HG03045 (cell line): ENCODE measurements around the gene CTDSPL.

ENCODE experiments used
- ATAC-seq: cut with Tn5 transposase; IDR thresholded peaks from one replicate; pipeline ENCODE4 v1.9.1; 2021; ENCODE audit warnings: mild to moderate bottlenecking, moderate library complexity; ENCODE audit not compliant: unreplicated experiment

The CTDSPL gene

GRCh38 chr3:37852771-37853170 lies 8.9 kb upstream of the CTDSPL start:
- ATAC-seq: no peak

GRCh38 chr3:37853691-37854413 lies 7.8 kb upstream of the CTDSPL start:
- no peak for ATAC-seq

GRCh38 chr3:37855363-37855970 lies 6.2 kb upstream of the CTDSPL start:
- ATAC-seq: no peak

GRCh38 chr3:37856381-37856780 lies 5.3 kb upstream of the CTDSPL start:
- ATAC-seq: no peak

- no peak for ATAC-seq
These were observed 2.9 kb upstream of the CTDSPL start for GRCh38 chr3:37858742-37859141.

- ATAC-seq: no peak
These were observed 2.3 kb upstream of the CTDSPL start for GRCh38 chr3:37859354-37859753.

GRCh38 chr3:37859908-37860199 lies 1.8 kb upstream of the CTDSPL start:
- no peak for ATAC-seq

GRCh38 chr3:37862219-37862902 lies 681 bp downstream of the CTDSPL start:
- no peak for ATAC-seq

- no peak for ATAC-seq
These were observed 1.5 kb downstream of the CTDSPL start for GRCh38 chr3:37862903-37863815.

- no peak for ATAC-seq
These were observed 2.5 kb downstream of the CTDSPL start for GRCh38 chr3:37863949-37864822.

- no peak for ATAC-seq
These were observed 3.2 kb downstream of the CTDSPL start for GRCh38 chr3:37864904-37865303.

- no peak for ATAC-seq
These were observed 5.5 kb downstream of the CTDSPL start for GRCh38 chr3:37867144-37867543.

- ATAC-seq: no peak
These were observed 10.2 kb downstream of the CTDSPL start for GRCh38 chr3:37871858-37872257.

GRCh38 chr3:37872413-37873160 lies 10.9 kb downstream of the CTDSPL start:
- no peak for ATAC-seq

- no peak for ATAC-seq
These were observed 14.6 kb downstream of the CTDSPL start for GRCh38 chr3:37876279-37876678.

GRCh38 chr3:37882711-37883110 lies 21.0 kb downstream of the CTDSPL start:
- ATAC-seq: no peak

GRCh38 chr3:37885814-37886213 lies 24.1 kb downstream of the CTDSPL start:
- ATAC-seq: no peak

- no peak for ATAC-seq
These were observed 24.7 kb downstream of the CTDSPL start for GRCh38 chr3:37886395-37886794.

GRCh38 chr3:37887062-37887461 lies 25.4 kb downstream of the CTDSPL start:
- ATAC-seq: no peak

- ATAC-seq: no peak
These were observed 26.1 kb downstream of the CTDSPL start for GRCh38 chr3:37887824-37888223.
